GM21737 (cell line): ENCODE results near the gene SPOCK1.

ENCODE experiments used
- ATAC-seq: cut with Tn5 transposase; IDR thresholded peaks from one replicate; pipeline ENCODE4 v1.9.1; 2021; ENCODE audit warnings: mild to moderate bottlenecking, moderate library complexity; ENCODE audit not compliant: unreplicated experiment

Gene SPOCK1

DNA sequence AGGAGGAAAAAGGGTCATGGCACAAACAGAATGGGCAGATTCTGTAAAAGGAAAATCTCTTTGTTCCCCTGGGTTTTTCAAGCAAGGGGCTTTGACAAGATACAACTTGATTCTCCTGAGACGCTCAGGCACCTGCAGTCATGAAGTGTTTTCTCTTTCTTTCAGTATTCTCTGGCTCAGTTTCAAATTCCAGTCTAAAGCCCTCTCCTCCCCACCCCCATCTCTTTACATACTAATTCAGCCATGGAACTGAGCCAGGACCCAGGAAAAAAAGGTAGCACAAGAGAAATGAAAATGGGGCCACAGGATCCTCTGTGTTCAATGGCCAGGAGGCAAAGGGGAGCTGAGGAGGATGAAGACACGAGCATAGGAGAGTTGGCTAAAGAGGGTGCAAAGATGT is 408.4 kb downstream of the SPOCK1 start:
- no peak for ATAC-seq

DNA sequence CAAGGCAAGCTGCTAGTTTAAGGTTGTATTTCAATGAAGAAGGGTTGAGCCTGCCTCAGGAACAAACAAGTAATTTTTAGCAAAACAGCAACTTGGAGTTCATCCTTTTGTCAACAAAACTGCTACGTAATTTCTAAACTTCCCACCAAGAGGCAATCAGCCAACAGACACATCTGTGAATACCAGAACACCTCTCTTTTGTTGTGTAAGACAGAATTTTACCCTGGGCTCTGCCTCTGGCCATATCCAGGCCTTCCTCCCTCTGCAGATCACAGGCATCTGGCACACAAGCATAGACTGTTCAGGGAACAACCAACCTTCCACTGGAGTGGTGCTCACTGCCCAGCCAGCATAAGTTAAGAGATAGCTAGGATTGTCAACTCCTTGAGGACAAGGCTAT is 409.0 kb downstream of the SPOCK1 start:
- no peak for ATAC-seq

DNA sequence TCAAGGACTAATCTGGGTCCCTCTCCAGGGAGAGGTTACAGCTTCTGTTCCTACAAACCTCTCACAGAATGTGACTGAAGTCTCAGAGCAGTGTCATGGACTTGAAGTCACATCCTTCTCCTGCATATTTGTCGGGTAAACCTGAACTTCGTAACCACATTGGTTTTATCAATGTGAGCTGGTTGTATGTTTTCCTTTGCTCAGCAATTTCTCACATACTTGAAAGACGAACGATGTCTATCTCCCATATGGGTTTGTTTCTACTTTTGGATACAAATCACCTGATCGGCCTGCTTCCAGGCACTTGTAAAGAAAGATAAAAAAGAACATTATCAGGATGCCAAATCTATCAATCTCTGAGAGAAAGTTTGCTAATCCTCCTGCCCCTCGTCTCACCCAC is 411.0 kb downstream of the SPOCK1 start:
- no peak for ATAC-seq

DNA sequence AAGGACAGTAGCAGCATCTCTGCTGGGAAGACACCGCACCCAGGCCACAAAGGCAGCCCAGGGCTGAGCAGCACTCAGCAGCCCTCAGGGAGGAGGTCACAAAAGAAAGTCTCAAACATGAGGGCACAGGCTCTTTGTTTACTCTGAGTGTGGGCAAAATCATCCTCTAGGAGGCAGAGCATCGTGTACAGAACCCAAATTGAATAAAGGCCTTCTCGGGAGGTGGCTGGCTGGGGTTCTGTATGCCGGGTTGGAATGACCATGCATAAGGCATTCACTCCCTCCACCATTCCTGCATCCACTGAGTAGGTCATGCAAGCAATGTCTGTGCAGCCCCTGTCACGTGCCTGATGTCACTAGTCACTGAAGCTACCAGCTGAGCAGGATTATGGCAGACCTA is 412.8 kb downstream of the SPOCK1 start:
- ATAC-seq, result no peak

DNA sequence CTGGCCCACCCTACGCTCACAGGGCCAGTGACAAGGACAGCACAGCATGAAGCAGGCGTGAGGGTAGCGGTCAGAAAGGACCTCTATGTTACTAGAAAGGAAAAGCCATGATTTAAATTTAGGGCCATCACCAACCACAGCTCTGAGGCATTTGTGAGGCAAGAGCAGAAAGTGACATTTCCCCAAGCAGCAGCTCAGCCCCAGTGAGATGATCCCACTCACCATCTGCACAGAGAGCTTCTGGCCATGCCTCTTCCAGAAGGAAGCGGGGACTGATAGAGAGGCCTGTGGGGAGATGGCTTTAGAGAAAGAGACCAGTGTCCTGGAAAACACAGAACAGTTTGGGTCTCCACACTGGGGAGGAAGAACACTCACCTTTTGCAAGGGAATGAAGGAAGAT is 413.9 kb downstream of the SPOCK1 start:
- no peak for ATAC-seq

DNA sequence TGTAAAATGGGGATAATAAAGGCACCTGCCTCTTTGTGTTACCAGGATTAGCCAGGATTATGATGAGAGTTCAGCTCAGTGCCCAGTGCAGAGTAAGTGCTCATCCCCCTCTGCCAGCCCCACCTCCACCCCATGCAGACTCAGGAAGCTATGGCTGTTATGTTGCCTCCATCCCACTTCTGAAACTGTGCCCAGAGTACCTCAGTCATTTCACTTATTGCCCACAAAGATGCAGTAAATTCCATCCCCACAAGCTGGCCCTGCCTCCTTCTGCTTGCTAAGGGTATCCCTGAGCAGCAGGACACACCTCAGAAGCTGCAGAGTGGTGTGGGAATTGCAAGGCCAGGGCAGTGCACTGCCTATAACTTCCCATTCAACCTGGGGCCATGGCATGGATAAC is 415.1 kb downstream of the SPOCK1 start:
- no peak for ATAC-seq

DNA sequence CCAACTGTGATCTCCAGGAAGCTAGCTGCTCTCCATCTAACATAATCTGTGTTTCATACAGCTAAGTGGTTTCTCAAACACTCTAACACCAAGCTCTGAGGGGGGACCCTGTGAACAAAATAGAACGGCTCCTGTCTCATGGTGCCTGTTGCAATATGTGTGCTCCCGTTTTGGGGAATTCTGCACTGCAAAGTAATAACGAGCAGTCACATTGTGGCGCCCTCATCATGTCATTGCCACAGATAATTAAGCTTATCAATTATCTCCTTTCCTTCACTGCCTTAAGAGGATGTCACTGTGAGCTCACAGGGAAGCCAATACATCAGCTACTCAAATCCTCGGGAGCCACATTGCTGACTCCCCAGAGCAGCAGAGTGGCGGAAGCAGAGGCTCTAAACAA is 416.2 kb downstream of the SPOCK1 start:
- ATAC-seq, result no peak

DNA sequence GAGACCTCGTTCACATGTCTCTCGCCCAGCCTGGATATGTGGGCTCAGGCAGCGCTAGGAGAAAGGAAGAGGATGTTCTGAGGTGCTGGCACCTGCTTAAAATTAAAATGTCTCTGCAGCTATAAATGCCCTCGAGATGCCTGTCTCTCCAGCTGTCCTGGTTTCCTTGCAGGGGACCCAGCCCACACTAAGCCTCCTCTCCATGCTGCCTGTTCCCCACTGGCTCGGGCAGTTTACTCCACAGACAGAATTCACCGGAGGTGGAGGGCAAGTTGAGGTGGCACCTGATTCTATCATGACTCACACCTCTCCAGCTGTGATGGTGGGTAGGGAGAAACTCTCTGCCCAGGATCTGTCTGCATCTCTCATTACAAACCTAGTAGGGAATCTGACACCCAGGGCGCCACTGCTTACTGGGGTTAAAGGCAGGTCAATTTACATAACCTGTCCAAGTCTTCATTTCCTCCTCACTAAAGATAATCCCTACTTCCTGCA is 420.9 kb downstream of the SPOCK1 start:
- no peak for ATAC-seq

DNA sequence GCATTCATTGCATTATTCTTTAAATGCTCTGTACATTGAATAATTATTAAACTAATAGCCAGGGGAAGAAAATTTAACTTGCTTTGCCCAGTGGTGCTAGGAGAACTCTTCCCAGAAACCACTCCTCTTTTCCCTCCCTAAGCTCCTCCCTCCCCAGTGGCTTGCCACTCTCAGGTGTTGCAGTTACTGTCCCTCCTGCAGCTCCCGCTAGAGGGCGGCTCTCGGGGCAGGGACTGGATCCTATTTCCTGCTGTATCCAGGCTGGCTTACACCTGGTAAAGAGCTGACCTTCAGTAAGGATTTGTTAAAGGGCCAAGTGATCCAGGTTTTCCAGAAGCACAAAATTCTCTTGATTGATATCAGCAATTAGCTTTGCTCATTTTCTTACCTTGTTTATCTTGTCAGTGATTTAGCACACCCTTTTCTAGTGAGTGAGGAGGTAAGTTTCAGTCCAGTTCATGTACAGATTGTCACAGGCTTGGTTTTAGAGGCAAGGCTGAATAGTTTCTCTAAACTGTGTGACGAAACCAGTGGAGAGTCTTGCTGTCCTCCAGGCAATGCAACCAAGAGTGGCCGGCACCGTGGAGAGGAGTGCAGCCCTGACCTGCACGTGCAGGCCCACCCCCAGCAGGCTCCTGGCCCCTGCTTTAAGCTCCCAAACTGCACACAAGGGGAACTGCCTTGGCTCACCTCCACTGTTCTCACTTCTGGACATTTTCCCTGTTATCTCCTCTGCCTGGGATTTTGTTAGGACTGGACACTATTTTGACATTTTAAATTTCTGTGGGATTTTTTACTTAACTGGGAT is 423.8 kb downstream of the SPOCK1 start:
- ATAC-seq, result peak; percentile 75

DNA sequence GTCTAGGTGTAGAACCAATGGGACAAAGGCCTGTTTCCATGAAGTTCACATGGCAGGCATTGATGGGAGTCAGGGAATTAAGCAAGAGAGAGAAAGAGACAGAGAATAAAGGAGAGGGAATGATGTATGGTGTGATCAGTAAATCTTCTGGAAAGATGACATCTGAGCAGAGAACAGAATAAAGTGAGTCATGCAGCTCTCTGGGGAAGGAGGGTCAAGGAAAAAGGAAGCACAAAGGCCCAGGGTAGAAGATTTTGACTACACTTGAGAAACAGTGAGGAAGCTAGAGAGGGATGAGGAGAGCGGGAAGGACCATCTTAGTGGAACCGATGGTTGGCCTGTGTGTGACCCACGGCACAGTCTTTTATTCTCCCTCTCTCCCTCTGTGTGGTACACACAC is 425.9 kb downstream of the SPOCK1 start:
- no peak for ATAC-seq

DNA sequence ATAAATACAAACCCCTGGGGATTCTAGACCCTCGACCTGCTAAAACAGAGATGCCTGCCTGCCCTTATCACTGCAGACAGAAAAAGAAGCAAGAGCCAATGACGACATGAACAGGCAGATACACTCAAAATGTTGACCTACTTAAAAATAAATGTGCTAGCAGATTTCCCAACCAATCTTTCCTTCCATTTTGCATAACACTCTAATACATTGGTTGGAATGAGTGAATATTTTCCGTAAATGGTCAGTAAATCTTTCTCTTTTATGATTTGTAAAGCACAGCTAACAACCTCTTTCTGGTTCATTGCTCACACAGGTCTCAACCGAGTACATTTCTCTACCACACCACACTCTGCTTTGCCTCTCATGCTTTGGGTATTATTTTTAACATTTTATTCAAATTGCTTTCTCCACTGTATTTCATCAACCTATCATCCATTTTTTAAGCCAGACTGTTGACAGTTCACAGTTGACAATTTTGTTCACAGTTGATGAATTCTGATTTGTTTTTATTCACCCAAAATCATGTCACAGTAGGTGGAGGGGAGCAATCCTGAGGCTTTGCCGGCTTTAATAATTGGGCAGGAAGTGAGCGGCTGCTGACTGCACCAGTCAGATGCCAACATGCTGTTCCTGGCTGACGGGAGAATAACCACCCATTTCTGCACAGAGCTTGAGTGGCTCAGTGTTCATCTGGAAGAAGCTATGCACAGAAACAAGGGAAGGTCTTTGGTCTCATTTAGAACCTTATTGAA is 426.6 kb downstream of the SPOCK1 start:
- ATAC-seq, result no peak

DNA sequence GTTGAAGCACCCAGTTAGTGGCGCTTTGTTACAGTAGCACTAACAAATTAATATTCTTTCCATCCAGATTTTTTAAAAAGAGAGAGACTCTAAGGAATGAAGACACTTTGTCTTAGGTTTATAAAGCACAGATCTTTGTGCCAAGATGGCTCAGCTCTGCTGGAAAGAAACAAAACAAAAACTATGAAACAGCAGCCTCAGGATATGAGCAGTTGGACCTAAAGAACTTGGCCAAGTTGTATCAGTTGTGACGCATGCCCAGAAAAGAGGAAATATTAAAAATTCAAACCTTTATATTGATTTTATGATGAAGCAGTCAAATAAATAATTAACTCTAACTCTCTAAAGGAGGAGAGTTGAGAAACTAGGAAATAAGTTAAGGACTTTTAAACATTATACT is 427.2 kb downstream of the SPOCK1 start:
- no peak for ATAC-seq

DNA sequence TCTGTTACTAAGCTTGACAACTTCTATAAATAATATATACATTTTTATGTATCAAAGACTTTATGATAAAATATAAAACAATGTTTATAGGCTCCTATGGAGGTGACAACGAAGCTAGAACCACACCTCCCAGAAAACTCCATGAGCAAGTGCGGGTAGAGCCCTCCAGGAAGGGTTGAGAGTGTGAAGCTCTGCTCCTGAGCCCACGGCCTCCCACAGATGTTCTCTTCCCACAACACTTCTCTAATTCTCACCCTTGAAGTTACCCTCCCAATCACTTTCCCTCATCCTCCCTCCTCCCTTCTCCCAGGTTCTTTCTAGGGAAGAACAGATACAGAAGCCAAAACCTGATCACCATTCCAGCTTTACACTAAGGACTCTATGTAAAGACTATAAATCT is 427.6 kb downstream of the SPOCK1 start:
- ATAC-seq, result no peak

DNA sequence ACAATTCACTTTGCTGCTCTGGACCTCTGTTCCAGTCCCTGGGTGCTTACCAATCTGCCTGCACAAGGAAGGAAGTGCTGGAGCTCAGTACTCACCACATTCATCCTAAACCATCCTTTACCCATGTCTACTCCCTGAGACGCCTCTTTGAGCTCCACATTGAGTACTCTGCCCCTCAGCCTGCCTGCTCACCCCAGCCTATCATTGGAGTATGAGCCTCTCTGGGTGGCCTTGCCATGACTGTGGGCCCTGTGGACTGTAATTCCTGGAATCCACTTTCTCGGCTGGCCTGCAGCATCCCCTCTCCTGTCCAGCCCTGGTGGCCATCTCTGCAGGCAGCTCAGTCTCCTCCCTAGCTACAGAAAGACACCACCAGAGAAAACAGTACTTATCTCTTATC is 428.6 kb downstream of the SPOCK1 start:
- no peak for ATAC-seq

DNA sequence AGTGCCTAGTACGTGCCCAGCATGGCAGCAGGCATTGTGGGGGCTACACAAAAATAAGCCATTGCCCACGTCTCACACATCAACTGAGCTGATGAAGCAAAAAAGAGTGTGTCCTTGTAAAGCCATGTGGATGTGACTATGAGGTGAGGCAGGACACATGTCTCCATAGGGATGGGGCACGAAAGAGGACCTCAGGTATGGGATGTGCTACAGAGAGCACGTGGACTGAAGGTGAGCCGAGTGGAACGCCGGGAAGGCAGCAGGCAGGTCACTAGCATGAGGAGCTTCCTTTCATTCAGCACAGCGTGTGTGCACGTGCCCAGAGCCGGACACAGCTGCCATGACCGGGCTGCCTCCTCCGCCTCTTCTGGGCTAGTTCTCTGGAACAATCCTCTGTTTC is 429.8 kb downstream of the SPOCK1 start:
- ATAC-seq, result no peak

DNA sequence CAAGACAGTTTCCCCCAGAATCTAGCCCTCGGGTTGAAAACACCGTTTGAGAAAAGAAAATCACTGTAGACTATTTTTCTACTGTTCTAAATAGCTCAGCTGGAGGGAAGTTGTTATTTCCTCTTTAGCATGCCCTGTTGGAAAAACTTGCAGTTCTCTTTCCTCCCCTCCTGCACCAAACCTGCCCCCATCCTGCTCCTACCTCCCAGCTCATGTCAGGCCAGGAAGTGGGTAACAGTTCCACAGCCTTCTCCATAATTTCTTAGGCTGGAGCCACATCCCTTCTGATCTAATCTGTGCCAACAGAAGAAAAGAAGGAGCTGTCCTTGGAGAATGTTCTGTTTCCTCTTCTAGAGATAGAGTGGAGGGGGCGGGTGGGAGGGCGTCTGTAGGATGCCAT is 437.7 kb downstream of the SPOCK1 start:
- no peak for ATAC-seq

DNA sequence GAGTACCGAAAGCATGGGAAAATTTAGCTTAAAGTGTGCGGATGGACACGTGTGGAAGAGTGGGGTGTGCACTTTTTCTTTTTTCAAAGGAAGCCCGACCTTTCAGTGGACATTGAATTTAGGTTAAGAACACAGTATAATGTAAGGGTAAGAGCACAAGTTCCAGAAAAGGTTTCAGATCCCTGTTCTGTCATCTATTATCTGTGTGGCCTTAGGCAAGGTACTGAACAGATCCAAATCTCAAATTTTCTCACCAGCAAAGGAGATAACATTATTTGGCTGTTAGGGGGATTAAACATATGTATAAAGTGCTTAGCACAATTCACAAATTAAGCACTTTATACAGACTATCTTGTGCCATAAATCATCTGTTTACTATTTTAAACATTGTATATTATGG is 441.0 kb downstream of the SPOCK1 start:
- no peak for ATAC-seq

DNA sequence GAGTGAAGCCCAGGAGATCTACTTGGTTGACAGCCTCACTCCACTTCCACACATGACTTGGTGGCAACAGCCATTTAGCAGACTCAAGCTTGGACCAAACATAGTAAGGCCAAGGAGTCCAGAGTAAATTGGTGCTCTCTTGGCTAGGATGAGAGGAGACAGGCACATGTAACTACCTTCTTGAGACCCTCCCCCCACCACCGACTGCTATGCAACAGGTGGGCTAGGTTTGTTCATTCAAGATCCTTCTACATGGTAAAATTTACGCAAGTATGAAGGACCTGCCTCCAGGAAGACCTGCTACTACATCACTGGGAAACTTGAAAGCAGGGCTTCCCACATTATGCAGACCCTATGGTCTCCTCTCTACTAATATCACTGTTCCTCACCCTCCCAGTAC is 442.4 kb downstream of the SPOCK1 start:
- no peak for ATAC-seq

DNA sequence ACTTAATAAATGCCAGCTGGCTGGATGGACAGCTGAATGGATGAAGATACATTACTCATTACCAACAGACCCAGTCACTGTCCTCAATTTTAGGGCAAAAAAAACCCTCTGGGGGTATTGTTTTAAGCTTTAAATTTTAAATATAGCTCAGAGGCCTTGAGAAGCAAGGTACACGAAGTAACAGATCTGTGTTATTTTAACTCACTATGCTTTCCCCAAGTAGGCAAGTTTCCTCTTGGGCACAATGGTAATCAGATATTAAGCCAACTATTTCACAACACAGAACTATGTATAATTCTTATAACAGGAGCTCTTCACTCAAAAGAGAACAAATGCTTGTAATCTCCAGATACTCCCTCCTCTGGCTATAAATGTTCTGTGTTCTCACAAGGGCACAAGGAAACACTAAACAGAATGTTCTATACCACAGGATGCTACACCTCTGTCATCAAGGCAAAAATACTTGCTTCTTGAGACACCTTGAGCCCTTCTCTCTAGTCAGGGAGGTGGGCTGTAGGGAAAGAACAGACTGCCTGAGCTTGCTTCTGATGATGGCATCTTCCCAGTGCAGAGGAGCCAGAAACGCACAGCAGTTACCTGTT is 443.8 kb downstream of the SPOCK1 start:
- ATAC-seq, result no peak

DNA sequence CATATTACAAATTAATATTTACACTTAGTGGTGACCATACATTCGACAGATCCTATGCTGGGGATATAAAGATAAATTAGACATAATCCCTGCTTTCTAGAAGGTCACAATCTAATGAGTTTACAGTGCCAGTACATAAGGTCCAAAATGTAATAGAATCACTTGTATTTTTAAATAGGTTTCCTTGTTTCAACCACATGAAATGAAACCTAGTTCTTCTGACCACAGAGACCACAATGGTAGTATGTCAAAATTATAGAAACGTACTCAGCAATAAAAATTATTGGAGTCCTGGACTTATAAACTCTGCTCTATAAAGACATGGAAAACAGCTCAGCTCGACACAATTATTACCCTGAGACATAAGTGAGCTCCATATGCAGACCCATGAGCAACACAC is 444.3 kb downstream of the SPOCK1 start:
- no peak for ATAC-seq

DNA sequence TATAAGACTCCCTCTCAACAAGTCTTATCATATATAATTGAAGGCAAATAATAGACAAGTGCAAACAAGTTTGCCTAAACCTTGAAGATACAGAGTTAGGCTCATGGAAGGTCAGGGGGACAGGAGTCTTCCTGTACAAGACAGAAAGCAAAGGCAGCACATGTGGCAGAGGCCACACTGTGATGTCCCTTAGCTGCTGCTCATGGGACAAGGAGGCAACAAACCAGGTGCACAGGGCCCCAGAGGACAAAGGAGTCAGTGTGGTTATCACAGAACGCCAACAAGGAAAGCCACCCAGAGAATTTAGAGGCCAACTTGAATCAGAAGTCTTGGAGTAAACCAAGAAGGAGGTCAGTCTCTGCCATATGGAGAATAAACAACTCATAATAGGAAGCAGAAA is 444.8 kb downstream of the SPOCK1 start:
- no peak for ATAC-seq

DNA sequence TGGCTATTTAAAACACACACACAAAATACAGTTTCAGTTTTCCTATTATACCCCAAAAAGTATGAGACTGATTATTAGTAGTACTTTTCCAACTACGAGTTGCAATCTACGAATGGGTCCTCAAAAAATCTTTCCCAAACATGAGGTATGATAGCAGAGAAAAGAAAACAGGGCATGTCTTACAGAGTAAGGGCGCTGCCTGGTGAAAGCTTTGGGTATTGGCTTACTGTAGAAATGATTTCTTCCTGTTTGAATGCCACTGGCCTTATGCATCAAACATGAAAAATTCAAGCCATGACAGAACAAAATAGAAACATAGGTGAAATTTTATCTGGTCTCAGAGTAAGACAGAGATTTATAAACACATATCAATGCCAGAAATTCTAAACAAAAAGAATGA is 448.0 kb downstream of the SPOCK1 start:
- no peak for ATAC-seq
